DMS 273 (cell line): ENCODE results near the gene NEO1.
"Not testable (repeated sequence)": the region's sequence is repeated elsewhere in the genome, so short reads cannot be mapped to it uniquely, and the experiment has no call there.

Experiments used
- DNase-seq: peaks from one replicate; lab custom pipeline; 2025; ENCODE audit not compliant: unreplicated experiment; lab: John Stamatoyannopoulos, UW

NEO1 gene

DNA sequence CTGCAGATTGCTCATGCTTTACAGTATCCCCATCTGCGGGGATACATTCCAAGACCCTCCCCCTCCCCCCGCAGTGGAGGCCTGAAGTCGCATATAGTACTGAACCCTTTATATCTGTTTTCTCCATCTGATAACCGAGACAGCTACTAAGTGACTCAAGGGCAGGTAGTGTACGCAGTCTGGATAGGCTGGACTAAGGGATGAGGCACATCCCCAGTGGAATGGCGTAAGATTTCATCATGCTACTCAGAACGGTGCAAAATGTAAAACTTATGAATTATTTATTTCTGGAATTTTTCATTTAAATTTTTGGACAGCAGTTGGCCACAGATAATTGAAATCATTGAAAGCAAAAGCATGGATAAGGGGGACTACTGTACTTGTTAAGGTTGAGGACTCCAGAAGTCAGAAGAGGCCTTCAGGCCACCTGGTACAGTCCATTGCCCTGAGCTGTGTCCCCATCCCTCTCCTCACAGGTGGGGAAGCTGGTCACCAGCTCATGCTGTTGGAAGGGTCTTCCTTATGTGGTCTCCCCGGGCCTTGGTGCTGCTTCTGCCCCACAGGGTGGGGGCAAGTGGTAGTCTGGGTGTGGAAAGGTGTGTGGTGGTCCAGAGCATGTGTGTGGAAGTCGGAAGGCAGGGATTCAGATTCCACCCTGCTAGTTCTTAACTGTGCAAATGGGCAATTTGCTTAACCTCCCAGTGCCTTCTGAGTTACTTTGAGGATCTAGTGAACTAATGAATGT lies 244.5 kb downstream of the NEO1 start:
- DNase-seq, result no peak

DNA sequence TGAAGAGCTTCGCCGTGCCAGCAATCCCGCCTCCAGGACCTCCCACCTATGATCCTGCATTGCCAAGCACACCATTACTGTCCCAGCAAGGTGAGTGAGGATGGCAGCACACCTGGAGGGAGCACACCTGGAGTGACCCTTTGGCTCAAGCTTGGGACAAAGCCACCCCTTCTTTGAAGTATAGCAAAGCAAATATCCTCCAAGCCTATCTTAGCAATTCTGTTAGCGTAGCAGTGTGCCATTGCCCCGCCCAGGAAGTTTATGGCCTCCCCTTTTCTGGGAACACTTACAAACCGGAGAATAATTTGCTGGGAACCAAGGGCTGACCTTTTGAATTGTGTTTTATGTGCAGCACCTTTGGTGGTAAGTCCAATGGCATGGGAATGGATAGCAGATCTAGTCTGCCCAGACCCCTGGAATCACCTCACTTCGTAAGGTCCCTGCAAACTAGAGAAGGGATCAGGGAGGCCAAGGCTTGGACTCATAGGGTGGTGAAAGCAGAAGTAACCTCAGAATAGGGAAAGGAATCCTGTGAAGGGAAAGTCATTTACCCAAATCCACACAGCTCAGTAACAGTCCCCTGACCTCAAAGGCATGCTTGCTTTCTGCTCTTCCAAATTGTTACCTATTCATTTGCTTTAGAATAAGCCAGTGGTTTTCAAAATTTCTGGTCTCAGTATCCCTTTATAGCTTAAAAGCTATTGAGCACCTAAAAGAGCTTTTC lies 246.4 kb downstream of the NEO1 start:
- no peak for DNase-seq

GRCh38 chr15:73300286-73300685 lies 248.0 kb downstream of the NEO1 start:
- not testable (repeated sequence) for DNase-seq

DNA sequence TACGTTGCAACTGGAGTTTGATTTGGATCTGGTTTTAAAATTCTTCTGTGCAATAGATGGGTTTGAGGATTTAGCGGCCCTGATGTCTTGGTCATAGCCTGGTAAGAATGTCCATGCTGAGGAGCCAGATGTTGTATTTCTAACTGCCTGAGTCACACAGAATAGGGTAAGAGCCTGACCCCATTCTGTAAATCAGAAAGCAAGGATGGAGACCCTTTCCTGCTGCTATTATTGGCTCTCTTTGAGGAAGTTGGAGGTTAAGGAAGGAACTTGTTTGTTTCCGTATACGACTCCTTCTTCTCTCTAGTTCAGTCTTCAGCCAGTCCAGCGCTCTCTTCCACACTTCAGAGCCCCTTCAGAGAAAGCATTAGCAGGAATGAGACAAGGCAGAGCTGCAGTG lies 251.4 kb downstream of the NEO1 start:
- no peak for DNase-seq

DNA sequence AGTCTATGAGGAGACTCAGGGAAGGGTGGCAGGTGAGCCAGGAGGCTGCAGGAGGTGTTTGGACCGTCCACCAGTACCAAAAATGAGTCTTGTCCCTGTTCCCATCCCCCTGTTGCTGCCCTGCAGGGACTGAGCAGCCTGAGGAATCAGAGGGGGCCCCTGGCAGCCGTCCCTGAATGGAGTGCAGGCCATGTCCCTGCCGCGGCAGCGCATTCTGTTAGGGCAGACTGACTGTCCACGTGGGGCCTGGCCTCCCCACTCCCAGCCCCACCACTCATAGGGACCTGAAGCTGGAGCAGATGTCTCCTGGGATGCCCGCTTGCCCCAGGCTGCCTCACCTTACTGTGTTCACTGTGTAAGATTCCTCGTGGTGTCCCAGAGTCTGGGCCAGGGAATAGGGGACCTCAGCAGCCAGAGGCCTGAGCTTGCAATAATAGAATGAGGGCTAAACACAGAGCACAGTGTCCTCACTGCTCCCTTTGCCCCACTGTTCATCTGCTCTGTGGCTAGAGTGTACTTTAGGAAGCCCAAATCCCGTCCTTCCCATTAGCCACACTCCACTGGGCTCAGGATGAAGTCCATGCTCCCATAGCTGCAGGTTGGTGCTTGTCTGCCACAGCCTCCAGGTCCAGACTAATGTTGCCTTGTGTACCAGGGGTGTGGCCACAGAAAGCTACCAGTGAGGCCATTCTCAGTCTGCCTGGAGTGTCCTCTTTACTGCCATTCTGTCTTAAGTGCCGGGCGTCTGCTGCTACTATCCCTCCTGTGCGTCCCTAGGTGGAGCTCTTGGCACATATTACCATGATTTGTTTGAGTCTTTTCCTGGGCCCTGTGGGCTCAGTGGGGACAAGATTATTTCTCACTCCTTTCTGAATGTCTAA lies 253.3 kb downstream of the NEO1 start:
- DNase-seq, result peak; percentile 65

DNA sequence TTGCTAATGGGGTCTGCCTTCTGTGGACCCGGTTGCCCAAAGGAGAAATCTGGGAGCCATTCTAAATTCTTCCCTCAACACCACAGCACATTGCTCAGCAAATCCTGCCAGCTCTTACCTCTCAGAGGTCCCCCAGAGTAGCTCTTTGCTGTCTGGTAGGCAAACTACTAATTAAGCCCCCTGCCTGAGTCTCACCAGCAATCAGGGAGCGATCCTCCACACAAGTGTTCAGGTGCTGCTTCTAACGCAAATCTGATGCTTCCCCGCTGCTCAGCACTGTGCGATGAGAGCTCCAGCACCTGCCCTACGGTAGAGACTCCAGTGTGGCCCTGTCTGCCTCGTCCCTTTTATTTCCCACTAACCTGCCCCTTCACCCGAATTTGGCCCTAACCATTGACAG lies 256.0 kb downstream of the NEO1 start:
- DNase-seq, result no peak

- DNase-seq, result no peak
These were observed 261.6 kb downstream of the NEO1 start for GRCh38 chr15:73313861-73314260.

DNA sequence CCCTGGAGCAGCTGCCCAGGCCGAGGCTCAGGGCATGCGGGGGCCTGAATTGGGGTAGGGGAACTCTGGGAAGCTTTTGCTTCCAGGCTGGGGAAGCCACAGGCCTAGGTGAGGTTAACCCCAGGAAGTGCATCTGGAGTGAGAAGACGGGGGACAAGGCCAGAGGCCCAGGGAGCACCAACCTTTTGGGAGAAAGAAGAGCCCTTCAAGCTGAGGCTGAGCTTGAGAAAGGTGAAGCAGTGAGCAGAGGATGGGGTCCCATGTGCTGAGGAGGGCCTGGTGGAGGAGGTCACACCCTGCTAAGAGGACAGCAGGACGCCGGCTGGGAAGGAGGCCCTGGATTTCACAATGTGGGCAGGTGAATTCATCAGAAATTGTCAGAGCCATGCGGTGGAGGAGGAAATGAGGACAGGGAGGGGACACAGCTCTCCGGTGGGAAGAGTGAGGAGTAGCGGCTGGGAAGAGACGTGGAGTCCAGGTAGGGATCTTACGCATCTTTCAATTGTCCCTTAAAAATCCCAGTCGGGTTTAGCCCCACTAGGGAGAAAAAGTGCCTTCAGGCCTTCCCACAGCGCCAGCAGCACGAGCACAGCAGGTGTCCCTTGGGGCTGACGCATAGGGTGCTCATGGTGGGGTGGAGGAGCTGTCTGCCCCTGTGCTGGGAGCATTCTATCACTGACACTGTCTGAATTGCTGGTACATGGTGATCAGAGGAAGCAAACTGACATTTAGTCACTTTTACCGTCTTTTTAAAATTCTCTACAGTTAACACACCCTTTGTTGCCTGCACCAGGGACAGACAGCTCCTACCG lies 265.6 kb downstream of the NEO1 start:
- no peak for DNase-seq

- peak; percentile 65 for DNase-seq
These were observed 266.4 kb downstream of the NEO1 start for GRCh38 chr15:73318463-73319351.

DNA sequence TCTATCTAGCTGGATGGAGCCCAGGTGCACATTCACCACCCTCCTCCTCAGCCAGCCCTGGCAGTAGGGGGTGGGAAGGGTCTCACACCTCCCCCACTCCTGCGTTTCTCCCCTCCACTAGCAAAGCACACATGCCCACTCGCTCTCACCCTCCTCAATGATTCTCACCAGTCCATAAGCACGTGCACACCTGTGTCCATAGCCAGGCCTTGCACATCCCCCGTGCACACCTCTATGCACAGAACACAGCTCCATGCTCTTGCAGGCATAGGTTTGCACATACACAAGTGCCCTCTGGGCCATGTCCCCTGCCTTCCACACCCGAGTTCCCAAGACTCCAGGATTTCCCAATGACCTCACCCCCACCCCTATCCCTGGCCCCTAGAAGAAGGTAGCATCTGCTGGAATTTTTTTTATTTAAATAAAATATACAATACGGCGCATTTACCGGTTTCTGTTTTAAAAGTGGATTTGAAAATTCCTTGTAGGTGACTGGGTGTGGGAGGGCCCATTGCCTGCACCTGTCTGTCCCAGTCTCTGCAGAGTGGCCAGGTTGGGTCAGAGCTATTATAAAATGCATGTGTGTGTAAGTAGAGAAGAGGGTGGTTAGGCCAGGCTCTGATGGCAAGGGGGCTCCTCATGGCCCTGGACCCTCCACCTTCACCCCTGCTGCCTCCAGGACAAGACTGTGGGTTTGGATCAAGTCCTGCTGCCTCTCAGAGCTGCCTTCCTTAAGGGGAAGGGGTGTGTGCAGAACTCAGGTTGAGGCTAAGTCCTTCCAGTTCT lies 267.4 kb downstream of the NEO1 start:
- no peak for DNase-seq

DNA sequence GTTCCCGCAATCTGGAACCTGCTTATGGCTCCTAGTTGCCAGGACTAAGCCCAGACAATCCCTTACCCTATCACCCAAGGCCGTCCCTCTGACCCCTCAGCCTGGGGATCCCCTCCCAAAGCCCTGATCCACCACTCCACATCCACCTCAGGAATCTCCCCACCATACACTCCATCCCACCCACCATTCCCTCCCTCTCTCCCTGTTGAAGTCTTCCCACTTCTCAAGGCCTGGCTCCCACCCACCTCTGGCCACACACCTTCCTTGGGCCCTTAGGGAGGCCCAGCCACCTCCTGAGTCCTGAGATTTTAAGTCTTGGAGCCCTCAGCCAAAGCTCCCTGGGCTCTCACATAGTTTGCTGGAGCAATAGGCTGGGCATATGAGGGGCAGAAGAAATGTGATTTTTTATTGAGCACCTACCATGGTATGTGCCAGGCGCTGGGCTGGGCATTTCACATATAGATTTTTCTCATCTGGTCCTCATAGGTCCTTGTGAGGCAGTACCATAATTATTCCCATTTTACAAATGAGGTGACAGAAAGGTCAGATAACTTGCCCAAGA lies 268.4 kb downstream of the NEO1 start:
- no peak for DNase-seq

DNA sequence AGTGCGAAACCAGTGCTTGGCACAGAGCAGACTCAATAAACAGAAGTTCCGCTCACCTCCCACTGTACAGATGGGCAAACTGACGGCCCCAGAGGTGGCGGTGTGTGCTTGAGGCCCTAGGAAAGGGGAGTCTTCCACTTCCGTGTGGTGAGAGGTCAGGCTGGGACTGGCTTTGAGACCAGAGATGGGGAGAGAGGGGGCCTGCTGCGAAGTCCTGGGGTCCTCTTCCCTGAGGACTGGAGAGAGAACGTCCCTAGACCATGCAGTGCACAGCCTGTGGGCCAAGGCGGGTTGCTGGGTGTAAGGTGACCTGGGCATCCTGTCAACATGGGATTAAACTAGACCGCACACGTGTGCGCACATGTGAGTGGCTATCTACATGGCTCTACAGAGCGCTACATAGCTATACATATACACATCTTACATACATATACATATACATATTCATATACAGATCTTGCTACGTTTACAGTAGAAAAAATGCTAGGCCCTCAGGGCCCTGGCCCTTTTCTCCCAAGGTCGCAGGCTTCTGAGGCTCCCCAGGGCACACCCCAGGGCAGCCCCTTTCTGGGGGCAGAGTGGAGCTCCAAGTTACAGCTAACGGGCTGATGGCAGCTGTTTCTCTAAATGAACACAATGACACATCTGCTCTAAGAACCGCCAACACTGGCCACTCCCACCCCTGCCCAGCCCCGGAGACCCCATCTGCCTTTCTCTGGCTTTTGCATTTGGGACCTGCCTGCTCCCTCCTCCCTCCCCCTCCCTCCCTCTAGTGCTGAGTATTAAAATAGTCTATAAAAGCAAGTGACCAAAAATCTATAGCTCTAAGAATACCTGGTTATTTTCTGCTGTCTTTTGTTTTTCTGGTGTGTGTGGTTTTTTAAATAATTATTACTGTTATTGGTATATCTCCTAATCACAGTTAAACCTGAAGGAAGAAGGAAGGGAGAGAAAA lies 269.5 kb downstream of the NEO1 start:
- peak; percentile 80 for DNase-seq

- DNase-seq, result no peak
These were observed 270.6 kb downstream of the NEO1 start for GRCh38 chr15:73322665-73323373.

DNA sequence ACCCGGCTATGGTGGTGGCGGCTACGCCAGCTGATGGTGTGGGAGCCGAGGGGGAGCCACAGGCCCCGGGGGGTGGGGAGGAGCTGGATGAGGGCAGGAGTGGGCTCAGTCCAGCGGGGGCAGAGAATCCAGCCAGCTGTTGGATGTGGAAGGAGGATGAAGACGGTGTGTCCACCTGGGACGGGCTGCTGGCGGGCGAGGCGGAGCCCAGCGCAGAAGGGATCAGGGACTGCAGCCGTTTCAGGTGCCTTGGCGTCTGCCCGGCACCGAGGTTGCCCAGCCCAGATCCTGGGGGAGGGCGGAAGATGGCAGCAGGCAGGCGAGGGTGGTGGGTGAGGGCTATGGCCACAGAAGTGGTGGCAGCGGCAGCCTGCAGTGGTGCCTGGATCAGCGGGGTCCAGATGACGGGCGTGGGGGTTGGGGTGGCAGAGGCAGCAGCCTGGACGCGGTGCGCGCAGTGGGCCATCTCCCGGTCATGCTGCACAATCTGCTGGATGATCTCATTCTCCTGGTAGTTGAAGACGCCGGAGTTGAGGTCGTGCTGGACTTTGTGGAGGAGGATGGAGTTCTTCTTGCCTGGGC lies 271.2 kb downstream of the NEO1 start:
- DNase-seq, result no peak

DNA sequence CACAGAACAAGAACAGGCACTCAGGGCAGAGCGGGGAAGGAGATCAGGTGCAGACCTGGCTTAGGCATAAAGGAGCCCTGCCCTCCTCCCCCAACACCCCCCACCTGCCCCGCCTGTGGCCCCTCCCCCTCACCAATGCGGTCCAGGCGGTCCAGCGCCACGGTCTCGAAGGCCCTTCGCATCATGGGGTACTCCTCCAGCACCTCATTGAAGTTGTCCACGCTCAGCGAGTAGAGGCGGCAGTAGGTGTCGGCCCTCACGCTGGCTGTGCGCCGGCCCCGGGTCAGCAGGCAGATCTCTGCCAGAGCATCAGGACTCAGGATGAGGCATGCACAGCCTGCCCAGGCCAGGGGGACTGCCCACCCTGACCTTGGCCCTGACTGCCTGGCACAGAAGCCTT lies 271.7 kb downstream of the NEO1 start:
- no peak for DNase-seq

- no peak for DNase-seq
These were observed 272.4 kb downstream of the NEO1 start for GRCh38 chr15:73324496-73325170.
